HG02840 (cell line): ENCODE data around the gene ELAVL3.
"Not testable (repeated sequence)": the region's sequence is repeated elsewhere in the genome, so short reads cannot be mapped to it uniquely, and the experiment has no call there.

Experiments used
- ATAC-seq: cut with Tn5 transposase; IDR thresholded peaks from one replicate; pipeline ENCODE4 v1.9.1; 2021; ENCODE audit warnings: mild to moderate bottlenecking, moderate library complexity, moderate number of reproducible peaks; ENCODE audit not compliant: unreplicated experiment, low FRiP score

The ELAVL3 gene

GRCh38 chr19:11445141-11445540, 35.7 kb downstream of the ELAVL3 start:
- ATAC-seq: no peak

- no peak for ATAC-seq
These were observed 36.8 kb downstream of the ELAVL3 start for GRCh38 chr19:11444059-11444458.

GRCh38 chr19:11437955-11438354, 42.9 kb downstream of the ELAVL3 start:
- no peak for ATAC-seq

- ATAC-seq: no peak
These were observed 45.0 kb downstream of the ELAVL3 start for GRCh38 chr19:11435833-11436313.

- peak; percentile 89 for ATAC-seq
These were observed 45.6 kb downstream of the ELAVL3 start, which contains the start of the genes ODAD3 and PRKCSH for GRCh38 chr19:11435057-11435832. Gene ODAD3, minus strand, starts transcription at chr19:11435121. Its CDS starts 105 bp downstream, at chr19:11435016. Gene PRKCSH, plus strand, starts transcription at chr19:11435635. Its CDS starts 483 bp downstream, at chr19:11436118.

GRCh38 chr19:11434703-11435056, 46.2 kb downstream of the ELAVL3 start:
- peak; percentile 5 for ATAC-seq

- not testable (repeated sequence) for ATAC-seq
These were observed 47.3 kb downstream of the ELAVL3 start for GRCh38 chr19:11433526-11433925.

- ATAC-seq: no peak
These were observed 54.2 kb downstream of the ELAVL3 start for GRCh38 chr19:11426656-11427055.

- ATAC-seq: no peak
These were observed 55.0 kb downstream of the ELAVL3 start for GRCh38 chr19:11425719-11426457.

GRCh38 chr19:11423791-11424181, 57.1 kb downstream of the ELAVL3 start:
- ATAC-seq: no peak

GRCh38 chr19:11423164-11423790, 57.6 kb downstream of the ELAVL3 start:
- no peak for ATAC-seq

- no peak for ATAC-seq
These were observed 58.4 kb downstream of the ELAVL3 start for GRCh38 chr19:11422163-11423065.

GRCh38 chr19:11421371-11422098, 59.3 kb downstream of the ELAVL3 start:
- no peak for ATAC-seq

GRCh38 chr19:11420429-11421370, 60.1 kb downstream of the ELAVL3 start:
- ATAC-seq: no peak

GRCh38 chr19:11418549-11419506, 62.0 kb downstream of the ELAVL3 start, which contains the start of gene RGL3:
Gene RGL3, minus strand, starts transcription at chr19:11419314. Its CDS starts 36 bp downstream, at chr19:11419278.
- no peak for ATAC-seq

- no peak for ATAC-seq
These were observed 62.7 kb downstream of the ELAVL3 start for GRCh38 chr19:11418094-11418548.
